PC-9 (cell line): ENCODE results near the gene RFXAP.

ENCODE experiments used
- CTCF ChIP-seq: fragments of 200-600 bp; sonication (generic); conservative IDR thresholded peaks from 2 replicates; pipeline ENCODE4 v1.6.1; 2017; ENCODE audit warnings: mixed run types, antibody characterized with exemption, mild to moderate bottlenecking, moderate library complexity
- EZH2 ChIP-seq: fragments of 200-600 bp; sonication (generic); IDR thresholded peaks from 2 replicates; pipeline ENCODE4 v1.8.0; 2017; ENCODE audit warnings: antibody characterized with exemption, low read depth

- no peak for TF ChIP-seq CTCF
- TF ChIP-seq EZH2: no peak
Measured at GRCh38 chr13:36829753-36830152, 10.7 kb downstream of the RFXAP start.
